GM23338 (cell line): Measurements from ENCODE around the gene TMEM175. TPM values are rescaled to one million over a fixed set of nuclear protein-coding genes. Genes with fewer than 3 reads are reported as not detected.

Experiments
- ATAC-seq: fragments of 200-7000 bp; cut with Tn5 transposase; 3 replicates; pipeline ENCODE4 v1.9.1; 2020
- DNase-seq: peaks from one replicate; pipeline ENCODE4 v3.0.0-alpha.2; 2015; ENCODE audit warnings: low spot score
- H2AFZ ChIP-seq: fragments of 200-600 bp; sonication (generic); 2 replicates; pipeline ENCODE4 v1.8.0; 2016; ENCODE audit warnings: antibody characterized with exemption, mild to moderate bottlenecking, moderate library complexity
- H3F3A ChIP-seq: fragments of 200-600 bp; sonication (generic); replicated peaks from 2 replicates; pipeline ENCODE4 v1.8.0; 2017; ENCODE audit warnings: antibody characterized with exemption, mixed run types, low read depth
- H3K27ac ChIP-seq: fragments of 200-600 bp; sonication (generic); 2 replicates; pipeline ENCODE4 v1.6.1; 2016; ENCODE audit warnings: low read depth
- H3K27me3 ChIP-seq: fragments of 200-600 bp; sonication (generic); 2 replicates; pipeline ENCODE4 v1.8.0; 2016; ENCODE audit warnings: mild to moderate bottlenecking, mixed run types, moderate library complexity; ENCODE audit not compliant: insufficient read depth
- H3K36me3 ChIP-seq: fragments of 200-600 bp; sonication (generic); 2 replicates; pipeline ENCODE4 v1.8.0; 2016; ENCODE audit warnings: mild to moderate bottlenecking; ENCODE audit not compliant: insufficient read depth
- H3K4me1 ChIP-seq: fragments of 200-600 bp; sonication (generic); 2 replicates; pipeline ENCODE4 v1.8.0; 2016; ENCODE audit warnings: mild to moderate bottlenecking, moderate library complexity; ENCODE audit not compliant: insufficient read depth
- H3K4me2 ChIP-seq: fragments of 200-600 bp; sonication (generic); 2 replicates; pipeline ENCODE4 v1.7.1; 2017; ENCODE audit warnings: mixed run types
- H3K4me3 ChIP-seq: fragments of 200-600 bp; sonication (generic); 2 replicates; pipeline ENCODE4 v1.6.1; 2016; ENCODE audit warnings: mixed run types
- H3K79me2 ChIP-seq: fragments of 200-600 bp; sonication (generic); replicated peaks from 2 replicates; pipeline ENCODE4 v1.8.0; 2017; ENCODE audit warnings: mild to moderate bottlenecking; ENCODE audit not compliant: insufficient read depth
- H3K9me2 ChIP-seq: fragments of 200-600 bp; sonication (generic); 2 replicates; pipeline ENCODE4 v1.8.0; 2017; ENCODE audit not compliant: insufficient read depth
- H4K20me1 ChIP-seq: fragments of 200-600 bp; sonication (generic); replicated peaks from 2 replicates; pipeline ENCODE4 v1.8.0; 2017; ENCODE audit warnings: mild to moderate bottlenecking; ENCODE audit not compliant: insufficient read depth
- H3K27ac Mint-ChIP-seq: 2 replicates; pipeline ENCODE4 v1.8.0; 2020; ENCODE audit warnings: inconsistent platforms, mild to moderate bottlenecking, moderate library complexity, mixed read lengths
- H3K27me3 Mint-ChIP-seq: 3 replicates; pipeline ENCODE4 v1.8.0; 2022; ENCODE audit warnings: low read depth, mild to moderate bottlenecking, moderate library complexity, mixed read lengths, inconsistent platforms; ENCODE audit not compliant: insufficient read depth, poor library complexity
- H3K36me3 Mint-ChIP-seq: 3 replicates; pipeline ENCODE4 v1.8.0; 2021; ENCODE audit warnings: low read depth, mild to moderate bottlenecking, inconsistent platforms, moderate library complexity, mixed read lengths
- H3K4me1 Mint-ChIP-seq: 3 replicates; pipeline ENCODE4 v1.8.0; 2020; ENCODE audit warnings: mild to moderate bottlenecking, inconsistent platforms, mixed read lengths
- H3K4me3 Mint-ChIP-seq: 3 replicates; pipeline ENCODE4 v1.8.0; 2021; ENCODE audit warnings: moderate library complexity, mild to moderate bottlenecking, inconsistent platforms, mixed read lengths
- H3K9me3 Mint-ChIP-seq: 3 replicates; pipeline ENCODE4 v1.8.0; 2020; ENCODE audit warnings: moderate library complexity, mild to moderate bottlenecking, inconsistent platforms, mixed read lengths
- CREB1 ChIP-seq: fragments of 250-450 bp; sonication (Bioruptor Pico); IDR thresholded peaks from 2 replicates; pipeline ENCODE4 v1.5.0; 2020; ENCODE audit warnings: low read depth, mild to moderate bottlenecking, moderate library complexity
- ETS1 ChIP-seq: IDR thresholded peaks from 2 replicates; pipeline ENCODE4 v1.6.1; 2016; ENCODE audit warnings: antibody characterized with exemption
- EZH2 ChIP-seq: fragments of 200-600 bp; sonication (generic); IDR thresholded peaks from one replicate; pipeline ENCODE4 v1.8.0; 2017; ENCODE audit warnings: antibody characterized with exemption, mild to moderate bottlenecking, low read depth; ENCODE audit not compliant: unreplicated experiment
- EZH2phosphoT487 ChIP-seq: fragments of 200-600 bp; sonication (generic); IDR thresholded peaks from one replicate; pipeline ENCODE4 v1.8.1; 2018; ENCODE audit warnings: antibody characterized with exemption; ENCODE audit not compliant: unreplicated experiment
- NANOG ChIP-seq: IDR thresholded peaks from 2 replicates; pipeline ENCODE4 v1.6.1; 2016; ENCODE audit warnings: antibody characterized with exemption, borderline replicate concordance
- POLR2AphosphoS5 ChIP-seq: IDR thresholded peaks from 2 replicates; pipeline ENCODE4 v1.6.1; 2016; ENCODE audit warnings: antibody characterized with exemption, low read depth
- STAT1 ChIP-seq: IDR thresholded peaks from one replicate; pipeline ENCODE4 v1.6.1; 2016; ENCODE audit warnings: antibody characterized with exemption; ENCODE audit not compliant: unreplicated experiment
- ZNF114 ChIP-seq: fragments of 250-450 bp; sonication (Bioruptor Pico); IDR thresholded peaks from 2 replicates; pipeline ENCODE4 v1.5.0; 2020; ENCODE audit warnings: mild to moderate bottlenecking, moderate library complexity
- ZNF331 ChIP-seq: fragments of 250-450 bp; sonication (Bioruptor Pico); IDR thresholded peaks from 2 replicates; pipeline ENCODE4 v1.5.0; 2020; ENCODE audit warnings: low read depth, mild to moderate bottlenecking, moderate library complexity
- polyA plus RNA-seq: library from polyadenylated mRNA; unstranded; fragments of >200 nt; fragmentation: Nextera tagmentation; extraction: Ambion mirVana; gene quantifications from 2 replicates; pipeline ENCODE4 v1.2.1, GENCODE V29; 2016
- total RNA-seq: library from RNA; depleted of rRNA; stranded (reverse); fragments of >200 nt; shearing (Covaris generic); gene quantifications from 2 replicates; pipeline ENCODE4 v1.2.3, GENCODE V29; 2014
- TF ChIP-seq, protein P1 (sequence below), 2 experiments: fragments of 200-600 bp in 1 of 2; sonication (generic) in 1 of 2; conservative IDR thresholded peaks; 2 replicates each; pipeline versions ENCODE4 v1.5.1 to v1.6.1; 2016 to 2017; ENCODE audit warnings: antibody characterized with exemption in 2 of 2, low read depth in 2 of 2, mild to moderate bottlenecking in 2 of 2, moderate library complexity in 1 of 2

TMEM175 gene
- total and polyA plus RNA-seq, 2 experiments from 2014 or later: 8.0 to 11.4 TPM

- Histone ChIP-seq H2AFZ (no peak overlapping the region), H3F3A (no peaks in the 10 kb centered on the region; the same call in 1 of the 2 replicates), H3K36me3 (no peaks in the 10 kb centered on the region), H3K4me2 (no peak overlapping the region), H3K9me2 (no peaks in the 10 kb centered on the region), H3K27ac (no peak overlapping the region), H3K79me2 (no peaks in the 10 kb centered on the region), H3K4me1 (no peaks in the 10 kb centered on the region), H3K4me3 (no peak overlapping the region), H4K20me1 (no peaks in the 10 kb centered on the region), H3K27me3 (peaks cover 10% of the 10 kb centered on the region; the same call in 1 of the 2 replicates)
- TF ChIP-seq, protein P1, sequence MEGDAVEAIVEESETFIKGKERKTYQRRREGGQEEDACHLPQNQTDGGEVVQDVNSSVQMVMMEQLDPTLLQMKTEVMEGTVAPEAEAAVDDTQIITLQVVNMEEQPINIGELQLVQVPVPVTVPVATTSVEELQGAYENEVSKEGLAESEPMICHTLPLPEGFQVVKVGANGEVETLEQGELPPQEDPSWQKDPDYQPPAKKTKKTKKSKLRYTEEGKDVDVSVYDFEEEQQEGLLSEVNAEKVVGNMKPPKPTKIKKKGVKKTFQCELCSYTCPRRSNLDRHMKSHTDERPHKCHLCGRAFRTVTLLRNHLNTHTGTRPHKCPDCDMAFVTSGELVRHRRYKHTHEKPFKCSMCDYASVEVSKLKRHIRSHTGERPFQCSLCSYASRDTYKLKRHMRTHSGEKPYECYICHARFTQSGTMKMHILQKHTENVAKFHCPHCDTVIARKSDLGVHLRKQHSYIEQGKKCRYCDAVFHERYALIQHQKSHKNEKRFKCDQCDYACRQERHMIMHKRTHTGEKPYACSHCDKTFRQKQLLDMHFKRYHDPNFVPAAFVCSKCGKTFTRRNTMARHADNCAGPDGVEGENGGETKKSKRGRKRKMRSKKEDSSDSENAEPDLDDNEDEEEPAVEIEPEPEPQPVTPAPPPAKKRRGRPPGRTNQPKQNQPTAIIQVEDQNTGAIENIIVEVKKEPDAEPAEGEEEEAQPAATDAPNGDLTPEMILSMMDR (conservative IDR thresholded peaks at IDR 0.05; ENCODE audit: low read depth in 2 of 2): no peak
- no peak for TF ChIP-seq ZNF114
- TF ChIP-seq EZH2: no peak
- TF ChIP-seq ZNF331 (CRISPR knock-in tag): no peak
- no peak for TF ChIP-seq NANOG
- TF ChIP-seq CREB1: no peak
- DNase-seq (no peak), ATAC-seq (no peak)
- Mint-ChIP-seq H3K4me1 (no peaks in the 10 kb centered on the region), H3K36me3 (no peaks in the 10 kb centered on the region), H3K9me3 (no peaks in the 10 kb centered on the region), H3K27ac (no peak overlapping the region), H3K4me3 (no peak overlapping the region), H3K27me3 (peaks cover 9% of the 10 kb centered on the region)
These were observed 32.2 kb downstream of the TMEM175 start for GRCh38 chr4:964346-965025.

GRCh38 chr4:965048-965765, 32.9 kb downstream of the TMEM175 start:
- Histone ChIP-seq H3K4me3 (no peak overlapping the region), H2AFZ (no peak overlapping the region), H3K79me2 (no peaks in the 10 kb centered on the region), H3K27ac (no peak overlapping the region), H3K36me3 (no peaks in the 10 kb centered on the region), H3K9me2 (no peaks in the 10 kb centered on the region), H3K4me2 (no peak overlapping the region), H3K4me1 (no peaks in the 10 kb centered on the region), H4K20me1 (no peaks in the 10 kb centered on the region), H3K27me3 (peaks cover 10% of the 10 kb centered on the region; the same call in 1 of the 2 replicates), H3F3A (no peaks in the 10 kb centered on the region; the same call in 1 of the 2 replicates)
- Mint-ChIP-seq H3K4me1 (no peaks in the 10 kb centered on the region), H3K9me3 (no peaks in the 10 kb centered on the region), H3K36me3 (no peaks in the 10 kb centered on the region), H3K27me3 (peaks cover 14% of the 10 kb centered on the region), H3K4me3 (no peak overlapping the region), H3K27ac (no peak overlapping the region)
- no peak for DNase-seq
- ATAC-seq: no peak
- TF ChIP-seq STAT1 (no peak), EZH2phosphoT487 (no peak), CREB1 (no peak), ETS1 (no peak), ZNF331 (CRISPR knock-in tag) (no peak), POLR2AphosphoS5 (no peak), EZH2 (no peak)
- TF ChIP-seq, protein P1 (conservative IDR thresholded peaks at IDR 0.05; ENCODE audit: low read depth in 2 of 2): no peak
